OCI-LY7 (cell line): ENCODE measurements around the gene ANKS6.

Source experiments
- CTCF ChIP-seq: fragments of 200-600 bp; sonication (generic); conservative IDR thresholded peaks from 2 replicates; pipeline ENCODE4 v1.5.1; 2014; ENCODE audit warnings: mild to moderate bottlenecking, antibody characterized with exemption, low read length, moderate library complexity, mixed read lengths
- EZH2phosphoT487 ChIP-seq: fragments of 200-600 bp; sonication (generic); IDR thresholded peaks from 2 replicates; pipeline ENCODE4 v1.6.1; 2018; ENCODE audit warnings: low read depth, borderline replicate concordance, mild to moderate bottlenecking, mixed run types, antibody characterized with exemption, low read length, moderate library complexity, mixed read lengths

DNA sequence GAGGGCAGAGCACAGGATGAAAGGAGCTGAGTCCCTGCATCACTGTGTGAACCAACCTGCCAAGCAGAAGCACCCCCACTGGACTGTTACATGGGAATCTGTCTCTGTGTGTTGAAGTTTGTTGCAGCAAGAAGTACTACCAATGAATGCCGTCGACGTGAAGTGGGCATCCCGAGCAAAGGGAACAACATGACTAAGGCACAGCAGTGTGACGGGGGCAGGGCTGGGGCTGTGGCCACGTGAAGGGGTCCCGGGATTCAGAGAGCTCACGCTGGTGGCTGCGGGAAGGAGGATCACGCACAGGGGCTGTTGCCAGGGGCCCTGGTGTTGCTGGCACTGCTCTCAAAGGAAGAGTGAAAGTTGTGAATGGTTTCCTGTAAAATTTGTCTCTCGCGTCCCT lies 60.1 kb downstream of the ANKS6 start:
- TF ChIP-seq CTCF (no peak), EZH2phosphoT487 (no peak)
